Heart right ventricle (tissue), 16 donors: Measurements from ENCODE around the gene HS6ST1. TPM values are rescaled to one million over a fixed set of nuclear protein-coding genes. Genes with fewer than 3 reads are reported as not detected.

Experiments used
- ATAC-seq, 8 donors: fragments of 200-7000 bp; cut with Tn5 transposase; one replicate each; pipeline ENCODE4 v1.9.1; 2020; ENCODE audit warnings: mild to moderate bottlenecking in 8 of 8, moderate library complexity in 8 of 8, moderate number of reproducible peaks in 1 of 8
- DNase-seq, 2 donors: peaks; one replicate each; pipeline ENCODE4 v3.0.0-alpha.2; 2020
- H3K27ac ChIP-seq, 10 donors: fragments of 200-600 bp; sonication (generic) in 2 of 10; one replicate each; pipeline versions ENCODE4 v1.5.0 to v1.8.0; 2020 to 2022; ENCODE audit warnings: mild to moderate bottlenecking in 3 of 10
- H3K27me3 ChIP-seq, 7 donors: fragments of 200-600 bp; one replicate each; pipeline ENCODE4 v1.8.0; 2021 to 2022; ENCODE audit warnings: mild to moderate bottlenecking in 2 of 7
- H3K36me3 ChIP-seq, 9 donors: fragments of 200-600 bp; sonication (generic) in 1 of 9; one replicate each; pipeline versions ENCODE4 v1.5.0 to v1.8.0; 2020 to 2022; ENCODE audit warnings: mild to moderate bottlenecking in 2 of 9
- H3K4me1 ChIP-seq, 9 donors: fragments of 200-600 bp; sonication (generic) in 1 of 9; one replicate each; pipeline versions ENCODE4 v1.5.0 to v1.8.0; 2020 to 2022; ENCODE audit warnings: mild to moderate bottlenecking in 4 of 9
- H3K4me3 ChIP-seq, 10 donors: fragments of 200-600 bp; sonication (generic) in 2 of 10; one replicate each; pipeline versions ENCODE4 v1.5.0 to v1.8.0; 2020 to 2022; ENCODE audit warnings: mild to moderate bottlenecking in 7 of 10, moderate library complexity in 2 of 10
- H3K9me3 ChIP-seq, 11 donors: fragments of 200-600 bp in 10 of 11; sonication (generic) in 2 of 11; one replicate each; pipeline versions ENCODE4 v1.5.0 to v1.8.0; 2013 to 2022; ENCODE audit warnings: mild to moderate bottlenecking in 2 of 11, control low read depth in 1 of 11, moderate library complexity in 1 of 11
- WGBS, 2 donors: extraction: QIAGEN DNeasy Blood & Tissue Kit; methylation state at CpG; one replicate each; pipeline ENCODE4 v1.1.7; 2013; ENCODE audit warnings: inconsistent platforms in 1 of 2; 5-methylcytosine and 5-hydroxymethylcytosine counted together
- intact Hi-C, 10 donors: fragments of 100-400 bp; cut with DNase I; formaldehyde crosslinking; loops; one replicate each; pipeline versions ENCODE4 v1.11.1 to v1.14.2; 2022
- polyA plus RNA-seq, 2 donors: library from polyadenylated mRNA; stranded (reverse); fragments of 200-250 nt; gene quantifications; one replicate each; pipeline ENCODE4 v1.2.3, GENCODE V29; 2013
- total RNA-seq, 10 donors: library from RNA; stranded (reverse); fragmentation: NEBNext Ultra II Directional in 3 of 10; extraction: Animal tissue kit (Norgen Biotek cat#: 25700) in 3 of 10; gene quantifications; one replicate each; pipeline versions ENCODE4 v1.2.1 to v1.2.4, GENCODE V29; 2021 to 2023
- TF ChIP-seq, protein P1 (sequence below), 9 donors: fragments of 200-600 bp; sonication (generic) in 2 of 9; IDR thresholded peaks; one replicate each; pipeline versions ENCODE4 v1.5.0 to v1.8.0; 2021 to 2022; ENCODE audit warnings: antibody characterized with exemption in 9 of 9, mild to moderate bottlenecking in 5 of 9, moderate library complexity in 1 of 9
- donor health status: Arrhythmogenic right ventricular cardiomyopathy.
- donor health status: ischemic (EF 13 %, LVEDD 7.1; RV severe dilation, severe dysfunction).
- donor health status: healthy with polysubstance abuse.
- donor health status: DM: no; HTN: yes; CAD: no.
- donor health status: DM: no; HTN: no; CAD: no.
- donor health status: ischemic (EF 25% LVEDD 6.9; RV normal size, moderate dysfunction).
- donor health status: ischemic (EF 25% LVEDD 5.7; RV mildly dilated, moderate dysfunction).
- donor health status: healthy.
- donor health status: DM: yes; HTN: yes; CAD: no.
- donor health status: Ischemic cardiomyopathy.
- donor health status: ischemic (EF 35%, LVEDD 5.7; RV mildly dilated, moderate dysfunction).
- donor health status: nonischemic (EF 11% LVEDD 7.7; RV severe dilation, severe dysfunction).
- donor health status: DM: yes; HTN: yes; CAD: no.
- donor health status: PGD.
- donor health status: ischemic (EF 29% LVEDD 5.4; RV normal size, mild dysfunction).
- donor health status: nonischemic (EF 23%, LVEDD 6.1; RV moderate dilation, normal function).

Gene HS6ST1
- total and polyA plus RNA-seq, 12 donors = 10.5 to 51.6 (median 18.2) TPM

DNA sequence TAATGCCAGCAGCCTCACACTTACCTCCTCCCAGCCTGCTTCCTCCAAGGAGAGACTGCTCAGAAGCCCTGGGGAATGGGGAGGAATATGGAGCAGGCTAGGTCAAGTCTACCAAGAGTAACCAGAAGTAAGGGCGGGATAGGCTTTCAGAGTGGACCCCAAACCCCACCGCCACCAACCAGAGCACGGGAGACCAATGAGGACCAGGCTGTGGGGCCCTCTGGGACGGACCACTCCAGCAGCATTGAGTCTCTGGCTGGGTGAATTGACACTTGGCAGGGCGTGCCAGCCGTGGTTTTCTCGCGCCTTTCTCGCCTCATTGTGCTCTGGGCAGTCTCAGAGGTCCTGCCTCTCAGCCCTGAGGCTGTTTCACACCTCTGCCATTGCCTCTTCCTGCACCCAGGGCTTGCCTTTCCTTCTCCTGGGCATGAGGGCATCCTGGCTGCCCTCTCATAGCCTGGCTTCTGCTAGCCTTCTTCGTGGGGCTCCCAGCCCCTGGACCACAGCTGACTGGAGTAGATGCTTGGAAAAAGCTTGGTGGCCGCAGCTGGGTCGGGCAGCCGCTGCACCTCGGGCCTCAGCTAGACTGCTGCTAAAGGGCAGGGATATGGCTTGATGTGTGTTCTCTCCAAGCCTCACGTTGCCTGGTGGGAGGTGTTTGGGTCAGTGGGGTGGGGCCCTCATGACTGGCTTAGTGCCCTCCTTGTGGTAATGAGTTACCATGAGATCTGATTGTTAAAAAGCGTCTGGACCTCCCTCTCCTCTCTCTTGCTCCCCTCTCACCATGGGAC is 40.5 kb upstream of the HS6ST1 start:
- Histone ChIP-seq H3K27ac (no peak overlapping the region), H3K4me1 (peaks cover 0 to 7% (median 0%) of the 10 kb centered on the region in 9 donors), H3K4me3 (no peak overlapping the region), H3K9me3 (no peaks in the 10 kb centered on the region), H3K27me3 (no peaks in the 10 kb centered on the region), H3K36me3 (no peaks in the 10 kb centered on the region)
- TF ChIP-seq, protein P1, sequence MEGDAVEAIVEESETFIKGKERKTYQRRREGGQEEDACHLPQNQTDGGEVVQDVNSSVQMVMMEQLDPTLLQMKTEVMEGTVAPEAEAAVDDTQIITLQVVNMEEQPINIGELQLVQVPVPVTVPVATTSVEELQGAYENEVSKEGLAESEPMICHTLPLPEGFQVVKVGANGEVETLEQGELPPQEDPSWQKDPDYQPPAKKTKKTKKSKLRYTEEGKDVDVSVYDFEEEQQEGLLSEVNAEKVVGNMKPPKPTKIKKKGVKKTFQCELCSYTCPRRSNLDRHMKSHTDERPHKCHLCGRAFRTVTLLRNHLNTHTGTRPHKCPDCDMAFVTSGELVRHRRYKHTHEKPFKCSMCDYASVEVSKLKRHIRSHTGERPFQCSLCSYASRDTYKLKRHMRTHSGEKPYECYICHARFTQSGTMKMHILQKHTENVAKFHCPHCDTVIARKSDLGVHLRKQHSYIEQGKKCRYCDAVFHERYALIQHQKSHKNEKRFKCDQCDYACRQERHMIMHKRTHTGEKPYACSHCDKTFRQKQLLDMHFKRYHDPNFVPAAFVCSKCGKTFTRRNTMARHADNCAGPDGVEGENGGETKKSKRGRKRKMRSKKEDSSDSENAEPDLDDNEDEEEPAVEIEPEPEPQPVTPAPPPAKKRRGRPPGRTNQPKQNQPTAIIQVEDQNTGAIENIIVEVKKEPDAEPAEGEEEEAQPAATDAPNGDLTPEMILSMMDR (IDR thresholded peaks at IDR 0.05) = no peak
- 91 to 94% methylated on average over 16 of the region's 16 CpGs for WGBS, 2 donors
- intact Hi-C loops = loop anchor here in 1 of 10 donors (10.0 kb wide), 1 partner anchor 96 kb away; no protein-coding TSS in a partner anchor
- ATAC-seq = peak in 1 of 8 donors; percentile 7
- peak in 1 of 2 donors; percentile 0 for DNase-seq

DNA sequence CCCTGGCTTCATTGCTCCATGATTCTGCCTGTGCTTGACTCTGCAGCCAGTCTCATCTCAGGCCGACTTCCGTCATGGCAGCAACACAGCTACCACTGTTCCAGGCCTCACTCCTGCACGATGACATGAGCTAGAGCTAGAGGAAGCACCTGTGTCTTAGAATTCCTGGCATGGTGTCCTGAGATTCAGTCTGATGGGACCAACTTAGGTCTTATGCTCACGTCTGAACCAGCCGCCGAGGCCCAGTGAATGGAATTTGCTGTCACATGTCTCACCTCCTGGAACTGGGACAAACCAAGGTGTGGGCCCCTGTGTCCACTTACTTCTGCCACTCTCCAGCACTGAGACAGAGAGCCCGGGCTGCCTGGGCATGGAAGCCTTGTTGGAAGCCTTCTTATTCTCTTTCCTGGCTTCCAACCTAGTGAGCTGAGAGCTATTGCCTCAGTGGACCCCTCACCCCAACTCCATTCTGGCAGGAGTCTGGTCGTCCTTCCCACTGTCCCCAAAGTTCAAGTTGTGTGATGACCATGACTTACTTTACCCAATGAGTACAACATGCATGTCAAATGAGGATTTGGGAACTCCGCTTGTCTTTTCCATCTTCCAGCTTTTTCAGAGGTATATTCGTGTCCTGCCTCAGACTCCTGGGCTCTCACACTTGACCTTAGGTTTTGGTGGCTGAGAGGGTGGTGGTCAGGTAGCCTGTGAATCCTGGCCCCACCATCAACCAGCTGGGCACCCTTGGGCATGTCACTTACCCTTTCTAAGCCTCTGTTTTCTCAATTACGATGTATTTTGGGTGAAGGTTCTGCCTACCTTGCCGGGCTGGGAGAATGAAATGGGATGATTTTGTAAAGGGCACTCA is 39.1 kb upstream of the HS6ST1 start:
- peak in 1 of 2 donors; percentile 2 for DNase-seq
- Histone ChIP-seq H3K27ac (no peak overlapping the region), H3K4me1 (peaks cover 0 to 2% (median 0%) of the 10 kb centered on the region in 9 donors), H3K27me3 (no peaks in the 10 kb centered on the region), H3K9me3 (no peaks in the 10 kb centered on the region), H3K36me3 (no peaks in the 10 kb centered on the region), H3K4me3 (no peak overlapping the region)
- intact Hi-C loops = loop anchor here in 1 of 10 donors (10.0 kb wide), 1 partner anchor 97 kb away; no protein-coding TSS in a partner anchor
- WGBS, 2 donors = 69 to 77% methylated on average over 12 of the region's 12 CpGs
- no peak for ATAC-seq
- TF ChIP-seq, protein P1 (IDR thresholded peaks at IDR 0.05) = no peak

- TF ChIP-seq, protein P1 (IDR thresholded peaks at IDR 0.05) = no peak
- WGBS, 2 donors = 47 to 57% methylated on average over 2 of the region's 2 CpGs
- H3K4me3 ChIP-seq = no peak overlapping the region
- H3K9me3 ChIP-seq = peaks cover 0 to 13% (median 9%) of the 10 kb centered on the region in 11 donors
- no peaks in the 10 kb centered on the region for H3K36me3 ChIP-seq
- no peak overlapping the region for H3K27ac ChIP-seq
- no peaks in the 10 kb centered on the region for H3K4me1 ChIP-seq
- no peak for ATAC-seq
- H3K27me3 ChIP-seq = no peaks in the 10 kb centered on the region
- intact Hi-C loops = loop anchor here in 1 of 10 donors (10.0 kb wide), 1 partner anchor 99 kb away; no protein-coding TSS in a partner anchor
- DNase-seq = no peak
These were observed 37.5 kb upstream of the HS6ST1 start for GRCh38 chr2:128356127-128356526.
